Measurements from ENCODE around the gene CLCN7.

The CLCN7 gene

DNA sequence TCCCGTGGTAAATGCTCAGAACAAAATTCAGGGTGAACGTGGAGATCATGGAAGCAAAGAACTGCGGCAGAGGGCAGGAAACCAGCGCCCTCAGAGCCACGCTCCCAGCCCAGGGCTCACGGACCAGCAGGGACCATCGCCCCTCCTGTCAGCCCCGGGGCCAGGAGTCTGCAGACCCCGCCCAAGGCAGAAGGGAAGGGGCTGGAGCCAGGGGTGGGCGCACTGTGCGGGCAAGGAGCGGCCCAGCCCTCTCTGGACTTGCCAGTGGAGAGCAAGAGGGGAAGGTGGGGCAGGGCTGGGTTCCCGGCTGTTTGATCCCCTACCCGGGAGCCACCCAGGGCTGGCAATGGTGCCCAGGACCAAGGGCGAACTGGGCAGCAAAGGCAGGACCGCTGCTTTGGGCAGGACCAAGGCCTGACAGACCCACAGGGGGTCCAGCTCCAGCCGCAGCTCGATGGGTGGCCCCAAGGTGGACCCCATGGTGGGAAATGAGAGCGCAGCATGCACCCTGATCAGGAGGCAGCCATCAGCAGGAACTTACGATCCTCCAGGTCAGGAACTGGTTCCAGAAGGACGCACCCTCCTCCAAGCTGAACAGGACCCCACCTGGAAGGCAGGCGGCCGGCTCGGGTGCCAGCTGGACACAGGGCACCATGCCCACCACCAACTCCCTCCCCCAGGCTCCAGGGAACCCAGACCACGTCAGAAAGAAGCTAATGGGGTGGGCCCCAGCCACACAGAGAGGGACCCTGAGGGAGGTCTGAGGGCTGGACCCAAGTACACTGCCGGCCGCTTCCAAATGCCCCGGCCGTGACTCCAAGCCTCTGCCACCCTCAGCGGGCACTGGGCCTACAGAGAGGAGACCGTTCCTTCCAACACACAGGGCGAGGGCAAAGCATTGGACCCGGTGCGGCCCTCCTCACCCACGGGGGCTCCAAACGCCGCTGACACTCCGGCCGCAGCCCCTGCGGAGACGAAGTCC, 19.3 kb downstream of the CLCN7 start:
- Histone ChIP-seq H3K36me3 (replicated peaks; ENCODE audit: low read depth, low read length) (no peaks in the 10 kb centered on the region), H3K4me2 (ENCODE audit: low read length) (no peak overlapping the region), H3K79me2 (ENCODE audit: low read length) (no peaks in the 10 kb centered on the region), H3K9me3 (ENCODE audit: insufficient read depth, low read length) (no peaks in the 10 kb centered on the region), H2AFZ (ENCODE audit: low read depth, low read length) (no peak overlapping the region), H4K20me1 (ENCODE audit: insufficient read depth, low read length) (no peaks in the 10 kb centered on the region), H3K4me1 (ENCODE audit: low read length) (peaks cover 6% of the 10 kb centered on the region; the same call in 1 of the 2 replicates), H3K9ac (ENCODE audit: low read length) (no peak overlapping the region), H3K4me3 (ENCODE audit: low read length) (no peak overlapping the region), H3K27me3 (ENCODE audit: low read depth, low read length) (no peaks in the 10 kb centered on the region), H3K27ac (ENCODE audit: low read length) (no peak overlapping the region)
- TF ChIP-seq EZH2phosphoT487 (IDR thresholded peaks at IDR 0.05; ENCODE audit: low read depth), result no peak
- TF ChIP-seq, protein P1, sequence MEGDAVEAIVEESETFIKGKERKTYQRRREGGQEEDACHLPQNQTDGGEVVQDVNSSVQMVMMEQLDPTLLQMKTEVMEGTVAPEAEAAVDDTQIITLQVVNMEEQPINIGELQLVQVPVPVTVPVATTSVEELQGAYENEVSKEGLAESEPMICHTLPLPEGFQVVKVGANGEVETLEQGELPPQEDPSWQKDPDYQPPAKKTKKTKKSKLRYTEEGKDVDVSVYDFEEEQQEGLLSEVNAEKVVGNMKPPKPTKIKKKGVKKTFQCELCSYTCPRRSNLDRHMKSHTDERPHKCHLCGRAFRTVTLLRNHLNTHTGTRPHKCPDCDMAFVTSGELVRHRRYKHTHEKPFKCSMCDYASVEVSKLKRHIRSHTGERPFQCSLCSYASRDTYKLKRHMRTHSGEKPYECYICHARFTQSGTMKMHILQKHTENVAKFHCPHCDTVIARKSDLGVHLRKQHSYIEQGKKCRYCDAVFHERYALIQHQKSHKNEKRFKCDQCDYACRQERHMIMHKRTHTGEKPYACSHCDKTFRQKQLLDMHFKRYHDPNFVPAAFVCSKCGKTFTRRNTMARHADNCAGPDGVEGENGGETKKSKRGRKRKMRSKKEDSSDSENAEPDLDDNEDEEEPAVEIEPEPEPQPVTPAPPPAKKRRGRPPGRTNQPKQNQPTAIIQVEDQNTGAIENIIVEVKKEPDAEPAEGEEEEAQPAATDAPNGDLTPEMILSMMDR (IDR thresholded peaks at IDR 0.05; ENCODE audit: low read depth, low read length), result no peak

DNA sequence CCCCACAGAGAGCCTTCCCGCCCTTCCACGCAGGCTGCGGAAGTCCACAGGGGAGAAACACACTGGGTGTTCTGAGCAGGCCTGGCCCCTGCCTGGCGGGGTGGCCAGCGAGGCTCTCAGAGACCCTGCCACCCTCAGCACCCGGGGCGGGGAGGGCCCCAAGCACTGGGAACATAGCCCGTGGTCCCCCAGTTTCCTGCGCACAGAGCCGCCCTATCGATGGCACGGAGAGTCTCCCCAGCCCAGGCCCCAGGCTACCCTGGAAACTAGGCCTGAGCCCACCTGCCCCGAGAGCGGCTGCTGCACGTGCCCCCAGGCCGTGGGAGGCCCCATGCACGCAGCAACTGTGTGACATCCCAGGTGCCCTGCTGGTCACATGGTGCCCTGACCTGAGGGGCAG, 20.3 kb downstream of the CLCN7 start:
- Histone ChIP-seq H3K9me3 (ENCODE audit: insufficient read depth, low read length) (no peaks in the 10 kb centered on the region), H2AFZ (ENCODE audit: low read depth, low read length) (no peak overlapping the region), H4K20me1 (ENCODE audit: insufficient read depth, low read length) (no peaks in the 10 kb centered on the region), H3K27me3 (ENCODE audit: low read depth, low read length) (no peaks in the 10 kb centered on the region), H3K9ac (ENCODE audit: low read length) (no peak overlapping the region), H3K4me1 (ENCODE audit: low read length) (peaks cover 6% of the 10 kb centered on the region; the same call in 1 of the 2 replicates), H3K36me3 (replicated peaks; ENCODE audit: low read depth, low read length) (no peaks in the 10 kb centered on the region), H3K27ac (ENCODE audit: low read length) (no peak overlapping the region), H3K4me3 (ENCODE audit: low read length) (no peak overlapping the region), H3K4me2 (ENCODE audit: low read length) (no peak overlapping the region), H3K79me2 (ENCODE audit: low read length) (no peaks in the 10 kb centered on the region)
- TF ChIP-seq, protein P1 (IDR thresholded peaks at IDR 0.05; ENCODE audit: low read depth, low read length), result no peak
- TF ChIP-seq EZH2phosphoT487 (IDR thresholded peaks at IDR 0.05; ENCODE audit: low read depth), result no peak

DNA sequence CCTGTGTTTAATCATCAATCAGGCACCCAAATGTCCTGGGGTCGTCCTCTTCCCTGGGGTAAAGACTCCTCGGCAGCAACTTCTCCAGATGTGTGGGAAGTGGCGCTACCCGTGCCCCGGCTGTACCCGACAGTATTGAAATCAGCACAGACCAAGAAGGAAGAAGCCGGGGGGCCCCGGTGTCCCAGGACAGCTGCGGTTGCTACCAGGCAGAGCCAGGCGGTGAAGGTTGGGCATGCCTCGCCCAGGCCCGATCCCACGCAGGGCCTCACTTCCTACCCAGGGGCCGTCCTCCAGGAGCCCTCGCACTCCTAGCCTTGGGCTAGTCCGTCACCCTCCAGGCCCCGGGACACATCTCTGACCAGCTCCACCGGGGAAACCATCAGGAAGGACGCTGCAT, 21.5 kb downstream of the CLCN7 start:
- Histone ChIP-seq H3K4me2 (ENCODE audit: low read length) (no peak overlapping the region), H3K9ac (ENCODE audit: low read length) (no peak overlapping the region), H3K4me3 (ENCODE audit: low read length) (no peak overlapping the region), H3K4me1 (ENCODE audit: low read length) (no peaks in the 10 kb centered on the region), H3K79me2 (ENCODE audit: low read length) (no peaks in the 10 kb centered on the region), H3K36me3 (replicated peaks; ENCODE audit: low read depth, low read length) (no peaks in the 10 kb centered on the region), H2AFZ (ENCODE audit: low read depth, low read length) (no peak overlapping the region), H3K27me3 (ENCODE audit: low read depth, low read length) (no peaks in the 10 kb centered on the region), H4K20me1 (ENCODE audit: insufficient read depth, low read length) (no peaks in the 10 kb centered on the region), H3K9me3 (ENCODE audit: insufficient read depth, low read length) (no peaks in the 10 kb centered on the region), H3K27ac (ENCODE audit: low read length) (no peak overlapping the region)
- no peak for TF ChIP-seq EZH2phosphoT487 (IDR thresholded peaks at IDR 0.05; ENCODE audit: low read depth)
- TF ChIP-seq, protein P1 (IDR thresholded peaks at IDR 0.05; ENCODE audit: low read depth, low read length), result no peak

DNA sequence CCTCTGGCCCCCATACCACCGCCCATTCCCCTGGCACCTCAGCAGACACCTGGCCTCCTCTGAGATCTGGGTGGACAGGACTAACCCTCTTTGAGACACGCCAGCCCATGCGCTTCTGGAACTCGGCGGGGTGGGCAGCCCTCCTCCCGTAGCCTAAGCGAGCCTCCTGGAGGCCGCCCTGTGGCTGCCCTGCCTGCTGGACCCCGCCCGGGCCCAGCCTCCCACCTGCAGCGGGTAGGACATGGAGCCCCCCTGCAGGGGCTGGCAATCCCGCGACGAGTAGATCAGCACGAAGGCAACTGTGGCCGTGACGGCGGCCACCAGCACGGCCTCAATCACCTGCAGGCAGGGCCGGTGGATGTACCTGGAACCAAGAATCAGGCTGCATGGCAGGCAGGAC, 22.3 kb downstream of the CLCN7 start:
- H3K4me3 ChIP-seq (ENCODE audit: low read length), result no peak overlapping the region
- H3K36me3 ChIP-seq (replicated peaks; ENCODE audit: low read depth, low read length), result no peaks in the 10 kb centered on the region
- no peaks in the 10 kb centered on the region for H4K20me1 ChIP-seq (ENCODE audit: insufficient read depth, low read length)
- no peaks in the 10 kb centered on the region for H3K4me1 ChIP-seq (ENCODE audit: low read length)
- TF ChIP-seq EZH2phosphoT487 (IDR thresholded peaks at IDR 0.05; ENCODE audit: low read depth), result no peak
- TF ChIP-seq, protein P1 (IDR thresholded peaks at IDR 0.05; ENCODE audit: low read depth, low read length), result no peak
- no peak overlapping the region for H3K9ac ChIP-seq (ENCODE audit: low read length)
- no peak overlapping the region for H3K27ac ChIP-seq (ENCODE audit: low read length)
- no peaks in the 10 kb centered on the region for H3K79me2 ChIP-seq (ENCODE audit: low read length)
- no peak overlapping the region for H2AFZ ChIP-seq (ENCODE audit: low read depth, low read length)
- H3K4me2 ChIP-seq (ENCODE audit: low read length), result no peak overlapping the region
- no peaks in the 10 kb centered on the region for H3K27me3 ChIP-seq (ENCODE audit: low read depth, low read length)
- no peaks in the 10 kb centered on the region for H3K9me3 ChIP-seq (ENCODE audit: insufficient read depth, low read length)

Measured in OCI-LY3 (cell line).